ENCODE measurements around the gene MRPL40. TPM values are rescaled to one million over a fixed set of nuclear protein-coding genes. Genes with fewer than 3 reads are reported as not detected.

Gene MRPL40
- total and polyA plus RNA-seq, 2 experiments from 2014 or later: 15.5 to 53.5 TPM

DNA sequence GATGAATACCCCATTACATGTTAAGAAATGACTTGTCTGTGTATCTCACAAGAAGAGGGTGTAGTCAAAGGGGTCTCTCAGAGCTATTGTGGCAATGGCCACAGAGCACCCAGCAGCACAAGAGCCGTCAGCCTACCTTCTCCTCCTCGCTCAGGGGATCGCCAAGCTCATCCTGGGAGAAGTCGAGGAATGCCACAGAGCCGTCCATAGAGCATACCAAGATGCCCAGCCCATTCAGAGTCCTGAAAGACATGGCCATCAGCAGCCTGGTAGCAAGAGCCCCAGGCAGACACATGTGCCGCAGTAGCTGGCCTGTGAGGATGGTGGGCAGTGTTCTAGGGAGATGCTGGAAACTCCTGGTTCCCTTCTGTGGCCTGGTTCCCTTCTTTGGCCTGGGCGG lies 44.8 kb upstream of the MRPL40 start:
- no peak overlapping the region for H3K27ac ChIP-seq (ENCODE audit: low read depth)
- H4K20me1 ChIP-seq (replicated peaks; ENCODE audit: insufficient read depth): no peaks in the 10 kb centered on the region; the same call in 1 of the 2 replicates
- no peaks in the 10 kb centered on the region for H3K9me2 ChIP-seq (ENCODE audit: insufficient read depth)
- H3K27me3 ChIP-seq (ENCODE audit: insufficient read depth): no peaks in the 10 kb centered on the region
- H3F3A ChIP-seq (replicated peaks; ENCODE audit: low read depth): no peaks in the 10 kb centered on the region
- no peaks in the 10 kb centered on the region for H3K4me1 ChIP-seq (ENCODE audit: insufficient read depth)
- peaks cover 49% of the 10 kb centered on the region for H3K36me3 ChIP-seq (ENCODE audit: insufficient read depth)
- Mint-ChIP-seq H3K4me3 (no peak overlapping the region), H3K36me3 (ENCODE audit: low read depth) (peaks cover 87% of the 10 kb centered on the region), H3K27ac (no peak overlapping the region), H3K4me1 (no peaks in the 10 kb centered on the region), H3K9me3 (no peaks in the 10 kb centered on the region), H3K27me3 (ENCODE audit: insufficient read depth, low read depth, poor library complexity) (peaks cover 4% of the 10 kb centered on the region)
- H3K4me3 ChIP-seq: no peak overlapping the region
- TF ChIP-seq NANOG (IDR thresholded peaks at IDR 0.05; ENCODE audit: borderline replicate concordance) (no peak), EZH2 (IDR thresholded peaks at IDR 0.05; ENCODE audit: low read depth, unreplicated experiment) (no peak), ZNF331 (CRISPR knock-in tag; IDR thresholded peaks at IDR 0.05; ENCODE audit: low read depth) (no peak)
- DNase-seq (ENCODE audit: low spot score) (no peak), ATAC-seq (no peak)
- no peak overlapping the region for H2AFZ ChIP-seq
- no peaks in the 10 kb centered on the region for H3K79me2 ChIP-seq (replicated peaks; ENCODE audit: insufficient read depth)
- no peak overlapping the region for H3K4me2 ChIP-seq

- Histone ChIP-seq H4K20me1 (replicated peaks; ENCODE audit: insufficient read depth) (no peaks in the 10 kb centered on the region; the same call in none of the 2 replicates), H3K4me2 (no peak overlapping the region), H3K9me2 (ENCODE audit: insufficient read depth) (no peaks in the 10 kb centered on the region), H3K27me3 (ENCODE audit: insufficient read depth) (no peaks in the 10 kb centered on the region), H3K79me2 (replicated peaks; ENCODE audit: insufficient read depth) (0 out of 2 replicates have a peak, but pooled peaks cover under 1% of the 10 kb centered on the region), H3F3A (replicated peaks; ENCODE audit: low read depth) (no peaks in the 10 kb centered on the region), H3K4me1 (ENCODE audit: insufficient read depth) (no peaks in the 10 kb centered on the region), H3K36me3 (ENCODE audit: insufficient read depth) (peaks cover 38% of the 10 kb centered on the region), H3K4me3 (no peak overlapping the region), H2AFZ (no peak overlapping the region), H3K27ac (ENCODE audit: low read depth) (no peak overlapping the region)
- DNase-seq (ENCODE audit: low spot score): no peak
- Mint-ChIP-seq H3K27me3 (ENCODE audit: insufficient read depth, low read depth, poor library complexity) (peaks cover 2% of the 10 kb centered on the region), H3K36me3 (ENCODE audit: low read depth) (peaks cover 81% of the 10 kb centered on the region), H3K4me3 (no peak overlapping the region), H3K4me1 (no peaks in the 10 kb centered on the region), H3K27ac (no peak overlapping the region), H3K9me3 (no peaks in the 10 kb centered on the region)
- no peak for ATAC-seq
- TF ChIP-seq CTCF (conservative IDR thresholded peaks at IDR 0.05; ENCODE audit: low read depth in 2 of 2) (no peak), POLR2AphosphoS5 (IDR thresholded peaks at IDR 0.05; ENCODE audit: low read depth) (no peak), JUNB (IDR thresholded peaks at IDR 0.05; ENCODE audit: unreplicated experiment) (no peak), EZH2phosphoT487 (IDR thresholded peaks at IDR 0.05; ENCODE audit: unreplicated experiment) (no peak), ETS1 (IDR thresholded peaks at IDR 0.05) (no peak), ZNF114 (CRISPR knock-in tag; IDR thresholded peaks at IDR 0.05) (no peak), CREB1 (CRISPR knock-in tag; IDR thresholded peaks at IDR 0.05; ENCODE audit: low read depth) (no peak), REST (IDR thresholded peaks at IDR 0.05; ENCODE audit: unreplicated experiment) (no peak)
These were observed 38.6 kb upstream of the MRPL40 start for GRCh38 chr22:19393704-19394103.

Data from GM23338 (cell line).